Neuronal stem cell (in vitro differentiated cells): Measurements from ENCODE around the gene CXCL13.

Experiments
- DNase-seq: peaks from one replicate; pipeline ENCODE4 v3.0.0-alpha.2; 2013; ENCODE audit warnings: low spot score
- H2AFZ ChIP-seq: one replicate; pipeline ENCODE4 v1.6.1; 2013; ENCODE audit warnings: mild to moderate bottlenecking, low read length, inconsistent platforms
- H2AK5ac ChIP-seq: 2 replicates; pipeline ENCODE4 v1.6.1; 2013; ENCODE audit warnings: low read depth, mild to moderate bottlenecking, inconsistent platforms, low read length, moderate library complexity, mixed read lengths
- H2BK120ac ChIP-seq: 2 replicates; pipeline ENCODE4 v1.6.1; 2013; ENCODE audit warnings: low read depth, mild to moderate bottlenecking, inconsistent platforms, low read length, moderate library complexity, mixed read lengths
- H2BK12ac ChIP-seq: one replicate; pipeline ENCODE4 v1.6.1; 2013; ENCODE audit warnings: low read length, inconsistent platforms
- H2BK15ac ChIP-seq: 2 replicates; pipeline ENCODE4 v1.6.1; 2013; ENCODE audit warnings: mild to moderate bottlenecking, low read length, inconsistent platforms, mixed read lengths
- H2BK5ac ChIP-seq: one replicate; pipeline ENCODE4 v1.6.1; 2013; ENCODE audit warnings: inconsistent platforms, mild to moderate bottlenecking, low read length, moderate library complexity
- H3K14ac ChIP-seq: one replicate; pipeline ENCODE4 v1.6.1; 2013; ENCODE audit warnings: low read length, inconsistent platforms
- H3K18ac ChIP-seq: 2 replicates; pipeline ENCODE4 v1.6.1; 2013; ENCODE audit warnings: low read length, inconsistent platforms
- H3K23ac ChIP-seq: 2 replicates; pipeline ENCODE4 v1.6.1; 2013; ENCODE audit warnings: low read depth, mild to moderate bottlenecking, mixed read lengths, low read length, inconsistent platforms; ENCODE audit not compliant: poor library complexity
- H3K27ac ChIP-seq: replicated peaks from 3 replicates; pipeline ENCODE4 v1.5.1; 2013; ENCODE audit warnings: low read length, inconsistent platforms
- H3K27me3 ChIP-seq, 3 experiments: 2 replicates each; pipeline ENCODE4 v1.6.1; 2013; ENCODE audit warnings: low read length in 3 of 3, mild to moderate bottlenecking in 2 of 3, inconsistent platforms in 1 of 3, low read depth in 1 of 3, mixed read lengths in 1 of 3, moderate library complexity in 1 of 3; ENCODE audit not compliant: control insufficient read depth in 3 of 3, insufficient read depth in 3 of 3
- H3K36me3 ChIP-seq, 2 donors: replicated peaks in 1 of 2; 2 replicates each; pipeline ENCODE4 v1.6.1; 2013; ENCODE audit warnings: low read length in 2 of 2; ENCODE audit not compliant: control insufficient read depth in 2 of 2, insufficient read depth in 2 of 2
- H3K4ac ChIP-seq: 2 replicates; pipeline ENCODE4 v1.6.1; 2013; ENCODE audit warnings: inconsistent platforms, mild to moderate bottlenecking, low read length, moderate library complexity
- H3K4me1 ChIP-seq, 2 donors: 1 replicate in 1 of 2; 2 replicates in 1 of 2; pipeline ENCODE4 v1.6.1; 2013; ENCODE audit warnings: low read length in 2 of 2, low read depth in 1 of 2; ENCODE audit not compliant: control insufficient read depth in 2 of 2, insufficient read depth in 1 of 2
- H3K4me2 ChIP-seq: one replicate; pipeline ENCODE4 v1.6.1; 2013; ENCODE audit warnings: mild to moderate bottlenecking, low read length, inconsistent platforms; ENCODE audit not compliant: insufficient read depth, poor library complexity, severe bottlenecking
- H3K4me3 ChIP-seq, 2 donors: 2 replicates each; pipeline ENCODE4 v1.5.1; 2013; ENCODE audit warnings: low read length in 2 of 2, mild to moderate bottlenecking in 2 of 2, inconsistent platforms in 1 of 2, moderate library complexity in 1 of 2
- H3K79me1 ChIP-seq: one replicate; pipeline ENCODE4 v1.6.1; 2013; ENCODE audit warnings: low read depth, mild to moderate bottlenecking, inconsistent platforms, low read length, moderate library complexity
- H3K9ac ChIP-seq: one replicate; pipeline ENCODE4 v1.6.1; 2013; ENCODE audit warnings: mild to moderate bottlenecking, low read depth, low read length, inconsistent platforms; ENCODE audit not compliant: poor library complexity
- H3K9me3 ChIP-seq, 2 donors: replicated peaks in 1 of 2; 2 replicates each; pipeline versions ENCODE3 to v1.6.1; 2013; ENCODE audit warnings: low read length in 2 of 2, mild to moderate bottlenecking in 2 of 2, inconsistent platforms in 1 of 2, low read depth in 1 of 2, mixed read lengths in 1 of 2, moderate library complexity in 1 of 2; ENCODE audit not compliant: control insufficient read depth in 2 of 2, insufficient read depth in 1 of 2
- H4K8ac ChIP-seq: one replicate; pipeline ENCODE4 v1.6.1; 2013; ENCODE audit warnings: low read depth, mild to moderate bottlenecking, inconsistent platforms, low read length, moderate library complexity
- H4K91ac ChIP-seq: one replicate; pipeline ENCODE4 v1.6.1; 2013; ENCODE audit warnings: low read length, low read depth, mild to moderate bottlenecking, inconsistent platforms; ENCODE audit not compliant: poor library complexity
- WGBS, 2 donors: extraction: QIAGEN DNeasy Blood & Tissue Kit; methylation state at CpG; one replicate each; pipeline ENCODE4 v1.1.7; 2013; ENCODE audit warnings: missing lambda C conversion rate in 2 of 2, mixed read lengths in 1 of 2; ENCODE audit not compliant: insufficient read length in 2 of 2, insufficient replicate concordance in 1 of 2; ENCODE audit errors: extremely low coverage in 2 of 2; 5-methylcytosine and 5-hydroxymethylcytosine counted together

CXCL13 gene

DNA sequence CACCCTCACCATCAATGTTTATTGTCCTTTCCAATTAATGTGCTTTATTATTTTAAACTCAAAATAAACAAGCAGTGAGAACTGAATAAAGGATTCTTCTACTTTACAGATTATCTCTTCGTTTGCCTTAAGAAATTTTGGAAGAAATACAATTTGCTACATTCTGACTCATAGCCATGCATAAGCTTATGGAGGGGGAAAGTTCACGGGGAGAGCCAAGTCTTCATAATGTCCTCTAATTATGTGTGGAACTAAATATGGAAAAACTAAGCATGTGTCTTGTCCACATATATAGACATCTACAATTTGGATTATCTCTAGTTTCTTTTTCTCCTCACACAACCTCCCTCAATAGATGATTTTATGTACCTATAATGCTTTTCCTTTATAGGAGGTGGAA is 17.5 kb downstream of the CXCL13 start:
- no peak overlapping the region for H4K91ac ChIP-seq
- no peaks in the 10 kb centered on the region for H3K4me1 ChIP-seq
- no peak overlapping the region for H2BK12ac ChIP-seq
- peaks cover 0 to 38% (median 0%) of the 10 kb centered on the region in 3 experiments for H3K27me3 ChIP-seq
- H2BK15ac ChIP-seq, result no peak overlapping the region
- no peak overlapping the region for H3K18ac ChIP-seq
- WGBS, 2 donors, result no CpG with 5 or more reads among the region's 2 CpGs
- H2BK5ac ChIP-seq, result no peak overlapping the region
- H2AK5ac ChIP-seq, result no peak overlapping the region
- no peak overlapping the region for H2AFZ ChIP-seq
- H2BK120ac ChIP-seq, result no peak overlapping the region
- H3K4me2 ChIP-seq, result no peak overlapping the region
- H3K9me3 ChIP-seq, result no peaks in the 10 kb centered on the region
- H3K79me1 ChIP-seq, result no peaks in the 10 kb centered on the region
- H4K8ac ChIP-seq, result no peak overlapping the region
- no peak overlapping the region for H3K9ac ChIP-seq
- no peak overlapping the region for H3K4me3 ChIP-seq
- H3K23ac ChIP-seq, result no peak overlapping the region
- H3K14ac ChIP-seq, result no peak overlapping the region
- no peak overlapping the region for H3K27ac ChIP-seq
- no peak for DNase-seq
- no peak overlapping the region for H3K4ac ChIP-seq
- no peaks in the 10 kb centered on the region for H3K36me3 ChIP-seq

DNA sequence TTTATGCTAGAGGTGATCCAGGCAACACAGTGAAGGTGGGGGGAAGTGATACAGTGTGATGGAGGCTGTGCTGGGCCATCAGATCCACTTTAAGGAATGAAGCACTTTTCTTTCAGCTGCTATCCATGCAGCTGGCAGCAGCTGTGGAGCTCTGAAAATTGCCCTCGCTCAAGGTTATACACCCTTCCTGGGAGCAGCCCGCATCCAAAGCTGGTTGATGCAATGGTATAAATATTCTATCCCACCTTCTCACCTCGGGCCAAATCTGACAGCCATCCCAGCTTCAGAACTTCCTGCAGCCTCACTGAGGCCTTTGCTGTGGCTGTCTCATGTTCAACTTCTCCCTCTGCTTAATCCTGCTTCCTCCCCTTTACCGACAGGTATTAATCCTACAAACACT is 18.6 kb downstream of the CXCL13 start:
- Histone ChIP-seq H3K4ac (no peak overlapping the region), H2BK5ac (no peak overlapping the region), H3K9ac (no peak overlapping the region), H2AK5ac (no peak overlapping the region), H3K4me1 (no peaks in the 10 kb centered on the region), H2BK15ac (no peak overlapping the region), H3K4me3 (no peak overlapping the region), H3K9me3 (no peaks in the 10 kb centered on the region), H4K8ac (no peak overlapping the region), H2BK12ac (no peak overlapping the region), H3K4me2 (no peak overlapping the region), H2AFZ (no peak overlapping the region), H3K27ac (no peak overlapping the region), H3K14ac (no peak overlapping the region), H3K18ac (no peak overlapping the region), H3K36me3 (no peaks in the 10 kb centered on the region), H2BK120ac (no peak overlapping the region), H3K27me3 (peaks cover 0 to 37% (median 0%) of the 10 kb centered on the region in 3 experiments), H4K91ac (no peak overlapping the region), H3K79me1 (no peaks in the 10 kb centered on the region), H3K23ac (no peak overlapping the region)
- WGBS, 2 donors, result no CpG with 5 or more reads among the region's 4 CpGs
- no peak for DNase-seq

- no peak overlapping the region for H2BK12ac ChIP-seq
- no peak overlapping the region for H3K23ac ChIP-seq
- whole genome bisulfite sequencing, 2 donors, result no CpG with 5 or more reads among the region's 5 CpGs
Measured at GRCh38 chr4:77625485-77625884, 19.9 kb downstream of the CXCL13 start.

GRCh38 chr4:77629885-77630284 is 24.3 kb downstream of the CXCL13 start:
- no peaks in the 10 kb centered on the region for H3K9me3 ChIP-seq
- no peak overlapping the region for H2BK120ac ChIP-seq
- no peak overlapping the region for H3K4me2 ChIP-seq
- H2BK15ac ChIP-seq, result no peak overlapping the region
- H3K4ac ChIP-seq, result no peak overlapping the region
- H2BK5ac ChIP-seq, result no peak overlapping the region
- H2AK5ac ChIP-seq, result no peak overlapping the region
- no peaks in the 10 kb centered on the region for H3K36me3 ChIP-seq
- H2BK12ac ChIP-seq, result no peak overlapping the region
- no CpG with 5 or more reads among the region's 2 CpGs for WGBS, 2 donors
- H3K27ac ChIP-seq, result no peak overlapping the region
- no peak for DNase-seq
- H3K14ac ChIP-seq, result no peak overlapping the region
- no peak overlapping the region for H4K91ac ChIP-seq
- H3K27me3 ChIP-seq, result no peaks in the 10 kb centered on the region
- H4K8ac ChIP-seq, result no peak overlapping the region
- no peak overlapping the region for H3K23ac ChIP-seq
- no peaks in the 10 kb centered on the region for H3K79me1 ChIP-seq
- H3K18ac ChIP-seq, result no peak overlapping the region
- H3K4me3 ChIP-seq, result no peak overlapping the region
- H2AFZ ChIP-seq, result no peak overlapping the region
- no peak overlapping the region for H3K9ac ChIP-seq
- H3K4me1 ChIP-seq, result no peaks in the 10 kb centered on the region

More at GRCh38 chr4:77625485-77625884, 19.9 kb downstream of the CXCL13 start:
- Histone ChIP-seq H2AK5ac (no peak overlapping the region), H3K36me3 (no peaks in the 10 kb centered on the region), H3K27ac (no peak overlapping the region), H3K4me1 (no peaks in the 10 kb centered on the region), H2BK15ac (no peak overlapping the region), H2BK120ac (no peak overlapping the region), H2BK5ac (no peak overlapping the region), H3K27me3 (peaks cover 0 to 31% (median 0%) of the 10 kb centered on the region in 3 experiments), H3K14ac (no peak overlapping the region), H3K4ac (no peak overlapping the region), H3K4me2 (no peak overlapping the region), H3K79me1 (no peaks in the 10 kb centered on the region), H3K18ac (no peak overlapping the region), H3K9ac (no peak overlapping the region), H4K8ac (no peak overlapping the region), H2AFZ (no peak overlapping the region), H3K4me3 (no peak overlapping the region), H3K9me3 (no peaks in the 10 kb centered on the region), H4K91ac (no peak overlapping the region)
- DNase-seq, result no peak
